ENCODE data around the gene TCF19. TPM values are rescaled to one million over a fixed set of nuclear protein-coding genes. Genes with fewer than 3 reads are reported as not detected.

Gene TCF19
- total and polyA plus RNA-seq, 9 donors: 3.9 to 9.9 (median 7.1) TPM

DNA sequence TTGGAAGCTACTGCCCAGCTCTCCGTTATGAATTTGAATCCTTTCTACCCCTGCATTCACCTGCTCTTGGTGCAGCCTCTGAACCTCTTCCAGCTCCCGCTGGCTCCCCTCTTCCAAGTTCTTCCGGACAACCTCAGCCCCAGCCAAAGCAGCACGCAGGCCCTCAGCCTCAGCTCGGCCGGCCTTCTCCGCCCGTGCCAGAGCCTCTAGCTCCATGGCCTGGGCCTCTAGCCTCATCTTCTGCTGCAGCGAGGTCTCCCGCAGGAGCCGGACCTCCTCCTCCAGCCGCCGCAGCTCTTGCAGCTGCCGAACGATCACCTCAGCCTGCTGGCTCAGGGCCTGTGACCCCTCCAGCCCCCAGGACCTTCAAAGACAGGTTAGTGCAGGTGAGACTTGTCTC is 4.0 kb upstream of the TCF19 start:
- TF ChIP-seq POLR2A (IDR thresholded peaks at IDR 0.05): no peak
- no peak for TF ChIP-seq CTCF (IDR thresholded peaks at IDR 0.05)
- no peak for TF ChIP-seq EP300 (IDR thresholded peaks at IDR 0.05)
- H3K4me3 ChIP-seq: no peak overlapping the region
- no peaks in the 10 kb centered on the region for H3K27me3 ChIP-seq
- 90 to 94% (median 93%) methylated on average over 15 of the region's 15 CpGs for WGBS, 3 donors
- H3K27ac ChIP-seq: no peak overlapping the region
- DNase-seq: no peak
- no peaks in the 10 kb centered on the region for H3K36me3 ChIP-seq
- intact Hi-C loops (cut with DNase I): no loop called here
- H3K4me1 ChIP-seq (ENCODE audit: insufficient read depth): peaks cover 6% of the 10 kb centered on the region
- H3K9me3 ChIP-seq: no peaks in the 10 kb centered on the region

DNA sequence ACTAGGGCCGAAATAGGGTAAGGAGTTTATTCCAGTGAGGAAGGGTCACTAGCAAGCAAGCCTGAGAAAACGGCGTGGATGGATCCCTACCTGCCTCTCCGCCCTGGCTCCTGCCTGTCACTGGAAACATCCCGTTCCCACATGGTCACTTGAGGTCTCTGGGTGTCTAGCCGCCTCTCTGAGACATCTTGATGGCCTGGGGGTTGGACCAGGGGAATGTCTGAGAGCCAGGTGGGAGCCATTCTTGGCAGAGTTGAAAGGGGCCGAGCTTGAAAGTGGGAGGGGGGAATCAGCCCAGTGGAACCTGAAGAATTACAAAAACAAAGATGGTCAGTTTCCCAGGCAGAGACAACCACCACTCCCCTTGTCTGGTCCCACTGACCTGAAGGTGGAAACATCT is 1.7 kb upstream of the TCF19 start:
- Histone ChIP-seq H3K4me3 (no peak overlapping the region), H3K27ac (no peak overlapping the region), H3K4me1 (ENCODE audit: insufficient read depth) (peaks cover 7% of the 10 kb centered on the region), H3K27me3 (no peaks in the 10 kb centered on the region), H3K9me3 (no peaks in the 10 kb centered on the region), H3K36me3 (no peaks in the 10 kb centered on the region)
- intact Hi-C loops (cut with DNase I): no loop called here
- DNase-seq: no peak
- TF ChIP-seq EP300 (IDR thresholded peaks at IDR 0.05) (no peak), POLR2A (IDR thresholded peaks at IDR 0.05) (no peak), CTCF (IDR thresholded peaks at IDR 0.05) (no peak)
- WGBS, 3 donors: 91 to 96% (median 95%) methylated on average over 7 of the region's 7 CpGs

DNA sequence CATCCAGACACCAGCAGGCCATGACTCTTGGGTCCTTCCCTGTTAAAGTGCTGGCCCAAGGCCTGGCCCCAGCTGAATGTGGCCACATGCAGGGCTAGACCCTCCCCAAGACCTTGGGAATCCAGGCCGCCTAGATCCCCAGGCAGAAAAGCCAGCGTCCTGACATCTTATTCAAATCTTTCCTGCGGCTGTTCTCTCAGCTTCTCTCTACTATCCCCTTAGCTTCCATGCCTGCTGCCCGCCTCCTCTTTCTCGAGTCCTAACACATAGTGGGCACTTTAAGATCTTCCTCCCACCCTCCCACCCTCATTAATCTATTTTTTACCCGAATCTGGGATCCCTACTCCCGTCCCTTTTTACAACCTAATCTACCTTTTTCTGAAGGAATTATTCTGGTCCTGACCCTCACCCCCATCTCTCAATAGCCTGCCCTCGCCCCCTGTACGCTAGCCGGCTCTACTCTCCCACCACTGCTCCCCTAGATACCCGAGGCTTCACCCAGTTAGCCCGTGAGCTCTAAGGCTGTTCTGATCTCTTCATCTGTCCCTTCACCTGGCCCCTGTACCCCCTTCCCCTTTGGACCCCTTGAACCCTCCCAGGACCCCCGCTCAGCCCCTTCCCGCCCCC is 763 bp upstream of the TCF19 start, which contains the start of gene CCHCR1:
Gene CCHCR1, minus strand, starts transcription at position 290 of the 627 bp plus-strand sequence. Its CDS starts 202 bp downstream, at position 88.
- peak within 1 kb of the TSS; percentile 64 for H3K4me3 ChIP-seq
- H3K4me1 ChIP-seq (ENCODE audit: insufficient read depth): peaks cover 7% of the 10 kb centered on the region
- TF ChIP-seq POLR2A (IDR thresholded peaks at IDR 0.05) (no peak), CTCF (IDR thresholded peaks at IDR 0.05) (no peak), EP300 (IDR thresholded peaks at IDR 0.05) (no peak)
- no peak for DNase-seq
- no peaks in the 10 kb centered on the region for H3K27me3 ChIP-seq
- peak within 1 kb of the TSS; percentile 47 to 75 for H3K27ac ChIP-seq
- no peaks in the 10 kb centered on the region for H3K9me3 ChIP-seq
- intact Hi-C loops (cut with DNase I): no loop called here
- H3K36me3 ChIP-seq: no peaks in the 10 kb centered on the region
- 2 to 6% (median 4%) methylated on average over 14 of the region's 14 CpGs for WGBS, 3 donors

DNA sequence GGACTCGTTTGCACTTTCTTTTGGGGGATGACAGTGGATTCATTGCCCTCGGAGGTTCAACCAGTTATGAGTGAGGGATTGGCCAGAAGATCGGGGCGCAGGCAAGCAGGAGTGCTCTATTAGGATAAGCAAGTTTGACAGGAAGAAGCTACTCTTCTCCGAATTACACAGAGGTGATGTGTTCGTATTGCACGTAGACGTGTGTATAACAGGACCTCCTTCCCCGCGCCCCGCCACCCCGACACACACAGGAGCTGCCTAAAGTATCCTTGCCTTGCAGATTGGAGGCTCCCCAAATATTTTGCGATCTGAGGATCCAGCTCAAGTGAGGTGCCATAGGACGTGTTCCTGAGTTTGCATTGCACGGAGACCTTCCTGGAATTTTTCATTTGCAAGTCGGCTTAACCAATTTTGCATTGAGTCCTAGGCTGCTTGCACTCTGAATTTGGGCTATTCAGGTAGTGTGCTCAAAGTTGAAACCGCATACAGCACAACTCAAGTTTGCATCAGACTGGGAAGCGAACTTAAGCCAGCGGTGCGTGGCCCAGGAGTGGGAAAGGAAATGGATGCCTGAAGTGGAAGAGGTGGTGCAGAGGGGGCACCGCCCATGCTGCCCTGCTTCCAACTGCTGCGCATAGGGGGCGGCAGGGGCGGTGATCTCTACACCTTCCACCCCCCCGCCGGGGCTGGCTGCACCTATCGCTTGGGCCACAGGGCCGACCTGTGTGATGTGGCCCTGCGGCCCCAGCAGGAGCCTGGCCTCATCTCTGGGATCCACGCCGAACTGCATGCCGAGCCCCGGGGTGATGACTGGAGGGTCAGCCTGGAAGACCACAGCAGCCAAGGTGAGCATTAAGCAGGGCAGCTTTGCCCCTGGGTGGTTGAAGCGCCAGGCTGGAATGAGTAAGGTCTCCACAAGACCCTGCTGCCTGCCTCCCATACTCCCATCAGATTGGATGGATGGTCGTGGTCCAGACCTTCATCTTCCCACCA is 770 bp downstream of the TCF19 start:
- H3K4me3 ChIP-seq: peak overlapping the region; percentile 64
- intact Hi-C loops (cut with DNase I): no loop called here
- H3K9me3 ChIP-seq: no peaks in the 10 kb centered on the region
- DNase-seq: peak in 1 of 5 donors; percentile 46
- WGBS, 3 donors: 12 to 17% (median 15%) methylated on average over 32 to 35 of the region's 35 CpGs
- no peaks in the 10 kb centered on the region for H3K36me3 ChIP-seq
- no peaks in the 10 kb centered on the region for H3K27me3 ChIP-seq
- TF ChIP-seq POLR2A (IDR thresholded peaks at IDR 0.05) (no peak), EP300 (IDR thresholded peaks at IDR 0.05) (no peak), CTCF (IDR thresholded peaks at IDR 0.05) (no peak)
- peak overlapping the region in 1 of 2 donors; percentile 5 for H3K27ac ChIP-seq
- peaks cover 7% of the 10 kb centered on the region for H3K4me1 ChIP-seq (ENCODE audit: insufficient read depth)

All from ovary (tissue), 9 donors.